HG02973 (cell line): ENCODE measurements around the gene MPDZ.

Source experiments
- ATAC-seq: cut with Tn5 transposase; IDR thresholded peaks from one replicate; pipeline ENCODE4 v1.9.1; 2021; ENCODE audit warnings: moderate library complexity; ENCODE audit not compliant: unreplicated experiment

MPDZ gene

GRCh38 chr9:13090628-13091027 is 188.9 kb downstream of the MPDZ start:
- ATAC-seq, result no peak

GRCh38 chr9:13089666-13090065 is 189.8 kb downstream of the MPDZ start:
- no peak for ATAC-seq

DNA sequence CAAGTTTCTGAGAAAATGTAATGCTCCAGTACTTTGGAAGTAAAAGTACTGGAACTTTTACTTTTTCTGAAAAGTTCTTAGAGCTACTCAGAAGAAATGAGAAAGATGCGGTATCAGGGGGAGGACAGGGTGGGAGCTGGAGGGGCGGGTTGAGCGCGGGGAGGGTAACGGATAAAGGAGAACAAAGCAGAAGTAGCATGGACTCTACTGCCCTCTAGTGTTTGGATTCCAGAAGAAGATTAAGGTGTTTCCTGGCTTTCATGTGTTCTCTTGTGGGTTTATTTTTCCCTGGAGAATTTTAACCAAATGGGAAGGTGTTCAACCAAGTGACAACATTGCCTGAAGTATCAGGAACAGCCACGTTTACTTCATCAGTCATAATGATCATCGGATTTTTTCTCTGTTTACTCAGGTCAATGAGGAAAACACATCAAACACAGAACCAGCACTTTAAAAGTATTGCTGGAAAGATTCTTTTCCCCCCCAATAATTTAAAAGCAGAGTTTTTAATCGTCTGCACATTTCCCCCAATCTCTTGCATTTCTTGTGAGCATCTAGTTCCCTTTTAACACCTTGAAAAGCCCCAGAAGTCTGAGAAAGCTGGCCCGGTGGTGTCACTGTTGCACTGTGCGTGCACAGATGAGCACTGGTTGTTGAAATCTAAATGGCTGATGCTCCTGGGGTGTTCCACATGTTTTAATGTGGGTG is 190.6 kb downstream of the MPDZ start:
- ATAC-seq, result peak; percentile 58

GRCh38 chr9:13083963-13084528 is 195.4 kb downstream of the MPDZ start:
- ATAC-seq, result no peak

DNA sequence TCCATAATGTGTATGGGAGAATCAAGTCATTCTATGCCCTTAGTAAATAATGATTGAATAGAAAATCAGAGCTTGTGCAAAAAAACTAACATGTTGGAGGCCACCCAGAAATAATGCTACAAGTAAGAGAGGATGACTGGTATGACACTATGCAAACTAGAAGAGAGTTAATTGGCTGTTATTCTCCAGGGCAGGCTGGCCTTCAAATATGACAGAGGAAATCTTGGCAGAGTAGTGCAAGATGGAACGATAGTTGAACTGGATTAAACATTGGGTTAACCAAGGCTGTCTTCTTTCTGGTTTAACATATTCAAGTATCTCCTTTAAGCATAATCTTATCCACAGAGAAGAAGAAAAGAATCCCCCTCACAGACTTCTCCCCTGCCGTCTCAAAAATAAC is 196.1 kb downstream of the MPDZ start:
- no peak for ATAC-seq

GRCh38 chr9:13082796-13083195 is 196.7 kb downstream of the MPDZ start:
- ATAC-seq, result no peak

GRCh38 chr9:13078164-13078563 is 201.3 kb downstream of the MPDZ start:
- no peak for ATAC-seq

- no peak for ATAC-seq
Measured at GRCh38 chr9:13076616-13077015, 202.9 kb downstream of the MPDZ start.

- ATAC-seq, result no peak
Measured at GRCh38 chr9:13071921-13072320, 207.6 kb downstream of the MPDZ start.

GRCh38 chr9:13070612-13071595 is 208.6 kb downstream of the MPDZ start:
- no peak for ATAC-seq

DNA sequence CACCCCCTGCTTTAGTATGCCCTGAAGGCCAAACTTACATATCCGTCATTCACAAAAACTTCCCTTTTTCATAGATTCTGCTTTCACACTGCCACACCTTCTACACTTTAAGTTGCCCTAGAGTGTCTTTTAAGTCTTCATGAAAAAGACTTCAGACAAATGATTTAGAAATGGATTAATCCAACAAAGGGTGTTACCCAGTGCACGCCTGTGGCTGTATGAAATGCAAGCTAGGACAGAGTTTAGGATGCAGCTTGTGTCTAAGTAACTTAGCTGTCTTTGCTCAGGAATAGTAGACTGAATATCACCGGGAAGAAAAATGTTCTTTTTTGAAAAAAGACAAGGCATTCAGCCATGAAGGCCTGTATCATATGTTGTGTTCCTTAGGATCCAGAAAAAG is 210.0 kb downstream of the MPDZ start:
- no peak for ATAC-seq

- ATAC-seq, result no peak
Measured at GRCh38 chr9:13064676-13065075, 214.8 kb downstream of the MPDZ start.

- no peak for ATAC-seq
Measured at GRCh38 chr9:13063880-13064459, 215.5 kb downstream of the MPDZ start.

DNA sequence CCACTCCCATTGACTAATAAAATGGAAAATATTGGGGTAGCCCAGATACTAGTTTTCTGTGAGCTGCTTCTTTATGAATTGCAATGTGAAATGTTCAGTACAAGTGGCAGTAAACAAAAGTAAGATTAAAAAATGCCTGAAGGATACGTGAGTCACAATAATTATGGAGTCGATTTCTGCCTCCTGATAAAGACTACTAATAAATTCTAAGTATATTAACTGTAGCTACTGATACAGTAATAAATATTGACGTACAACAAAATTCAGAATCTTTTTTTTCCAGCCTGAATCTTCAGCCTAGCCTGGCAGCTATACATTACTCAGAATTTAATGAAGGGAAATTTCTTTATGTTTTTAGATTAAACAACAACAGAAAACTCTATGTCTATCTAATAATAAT is 218.1 kb downstream of the MPDZ start:
- ATAC-seq, result no peak
